Thoracic aorta (tissue), 2 donors: ENCODE results near the gene ACSL1. TPM values are rescaled to one million over a fixed set of nuclear protein-coding genes. Genes with fewer than 3 reads are reported as not detected.
"Not testable (repeated sequence)": the region's sequence is repeated elsewhere in the genome, so short reads cannot be mapped to it uniquely, and the experiment has no call there.

ENCODE experiments used
- ATAC-seq: fragments of 150-250 bp; one replicate; pipeline ENCODE4 v1.8.0; 2017; ENCODE audit warnings: low read depth; ENCODE audit not compliant: insufficient number of reproducible peaks, low FRiP score
- DNase-seq: peaks from one replicate; pipeline ENCODE4 v3.0.0-alpha.2; 2020; ENCODE audit warnings: low spot score
- H3K27ac ChIP-seq, 2 donors: fragments of 200-600 bp; sonication (generic); 1 replicate in 1 of 2; 2 replicates in 1 of 2; pipeline ENCODE4 v1.5.1; 2016; ENCODE audit warnings: mild to moderate bottlenecking in 2 of 2, moderate library complexity in 2 of 2
- H3K27me3 ChIP-seq: fragments of 200-600 bp; sonication (generic); replicated peaks from 2 replicates; pipeline ENCODE4 v1.6.0; 2016; ENCODE audit warnings: mild to moderate bottlenecking; ENCODE audit not compliant: insufficient read depth
- H3K36me3 ChIP-seq: fragments of 200-600 bp; sonication (generic); one replicate; pipeline ENCODE4 v1.5.1; 2016
- H3K4me1 ChIP-seq, 2 donors: fragments of 200-600 bp; sonication (generic); 1 replicate in 1 of 2; 2 replicates in 1 of 2; pipeline versions ENCODE4 v1.5.1 to v1.6.0; 2016; ENCODE audit warnings: low read depth in 2 of 2, mild to moderate bottlenecking in 1 of 2; ENCODE audit not compliant: control insufficient read depth in 1 of 2
- H3K4me3 ChIP-seq: fragments of 200-600 bp; sonication (generic); 2 replicates; pipeline ENCODE4 v1.5.1; 2016; ENCODE audit warnings: mild to moderate bottlenecking
- H3K9me3 ChIP-seq: fragments of 200-600 bp; sonication (generic); 2 replicates; pipeline ENCODE4 v1.5.1; 2016
- CTCF ChIP-seq: fragments of 200-600 bp; sonication (generic); IDR thresholded peaks from one replicate; pipeline ENCODE4 v1.5.1; 2019; ENCODE audit warnings: antibody characterized with exemption
- total RNA-seq, 2 donors: library from RNA; depleted of rRNA; stranded (reverse); fragments of >200 nt; gene quantifications; one replicate each; pipeline versions ENCODE4 v1.1.0 to v1.2.3, GENCODE V29; 2016

Gene ACSL1
- total RNA-seq, 2 donors from 2014 or later, result 90.4 to 155 TPM

- no peak for ATAC-seq
Measured at GRCh38 chr4:184785813-184786212, 40.0 kb downstream of the ACSL1 start.

GRCh38 chr4:184784628-184785257, 41.0 kb downstream of the ACSL1 start:
- no peak for TF ChIP-seq CTCF
- Histone ChIP-seq H3K27ac (no peak overlapping the region), H3K9me3 (no peaks in the 10 kb centered on the region), H3K27me3 (no peaks in the 10 kb centered on the region), H3K4me1 (no peaks in the 10 kb centered on the region), H3K36me3 (peaks cover 19% of the 10 kb centered on the region), H3K4me3 (no peak overlapping the region)
- ATAC-seq, result no peak
- DNase-seq, result no peak

More at GRCh38 chr4:184785813-184786212, 40.0 kb downstream of the ACSL1 start:
- H3K27ac ChIP-seq, result no peak overlapping the region
- no peak overlapping the region for H3K4me3 ChIP-seq
- no peaks in the 10 kb centered on the region for H3K9me3 ChIP-seq
- no peaks in the 10 kb centered on the region for H3K27me3 ChIP-seq
- no peaks in the 10 kb centered on the region for H3K4me1 ChIP-seq
- H3K36me3 ChIP-seq, result peaks cover 17% of the 10 kb centered on the region
- no peak for DNase-seq
- TF ChIP-seq CTCF, result no peak

GRCh38 chr4:184782731-184783373, 42.9 kb downstream of the ACSL1 start:
- H3K27me3 ChIP-seq, result no peaks in the 10 kb centered on the region
- DNase-seq, result no peak
- no peaks in the 10 kb centered on the region for H3K9me3 ChIP-seq
- H3K36me3 ChIP-seq, result peaks cover 13% of the 10 kb centered on the region
- ATAC-seq, result no peak
- no peaks in the 10 kb centered on the region for H3K4me1 ChIP-seq
- H3K27ac ChIP-seq, result no peak overlapping the region
- no peak overlapping the region for H3K4me3 ChIP-seq
- no peak for TF ChIP-seq CTCF

- not testable (repeated sequence) for H3K27me3 ChIP-seq, H3K36me3 ChIP-seq, H3K9me3 ChIP-seq, ATAC-seq, DNase-seq, H3K27ac ChIP-seq, H3K4me3 ChIP-seq
- peaks cover 4 to 11% of the 10 kb centered on the region in 2 donors for H3K4me1 ChIP-seq
Measured at GRCh38 chr4:184779160-184779559, 46.6 kb downstream of the ACSL1 start.

GRCh38 chr4:184778325-184778724, 47.4 kb downstream of the ACSL1 start:
- Histone ChIP-seq H3K27me3 (no peaks in the 10 kb centered on the region), H3K4me3 (no peak overlapping the region), H3K4me1 (peaks cover 4 to 11% of the 10 kb centered on the region in 2 donors), H3K9me3 (no peaks in the 10 kb centered on the region), H3K27ac (no peak overlapping the region), H3K36me3 (peaks cover 11% of the 10 kb centered on the region)
- no peak for TF ChIP-seq CTCF
- DNase-seq (no peak), ATAC-seq (no peak)
